K562 (cell line): ENCODE data around the gene DUSP9. TPM values are rescaled to one million over a fixed set of nuclear protein-coding genes. Genes with fewer than 3 reads are reported as not detected.

ENCODE experiments used
- BHLHE40 ChIP-seq: IDR thresholded peaks from 2 replicates; pipeline ENCODE4 v1.6.1; 2011; ENCODE audit warnings: low read length, improper control_type of control experiment
- CBX3 ChIP-seq, 2 experiments: IDR thresholded peaks; 1 replicate in 1 of 2; 2 replicates in 1 of 2; pipeline ENCODE4 v1.6.1; 2012; ENCODE audit warnings: inconsistent platforms in 2 of 2, low read length in 2 of 2, borderline replicate concordance in 1 of 2, control low read depth in 1 of 2
- GABPA ChIP-seq: fragments of 200-800 bp; sonication (Bioruptor generic); conservative IDR thresholded peaks from 2 replicates; pipeline ENCODE4 v1.6.1; 2016; ENCODE audit warnings: low read depth, missing genetic modification characterization, missing compliant biosample characterization
- JUND ChIP-seq, 2 experiments: IDR thresholded peaks; 2 replicates in 1 of 2; 3 replicates in 1 of 2; pipeline ENCODE4 v1.6.1; 2011; ENCODE audit warnings: borderline replicate concordance in 2 of 2, low read depth in 2 of 2, low read length in 2 of 2, improper control_type of control experiment in 1 of 2, missing biosample characterization in 1 of 2, missing genetic modification characterization in 1 of 2, missing genetic modification reagents in 1 of 2
- MTA3 ChIP-seq: fragments of 450-650 bp; formaldehyde crosslinking; IDR thresholded peaks from 2 replicates; pipeline ENCODE4 v1.6.1; 2017; ENCODE audit warnings: mild to moderate bottlenecking, borderline replicate concordance
- RBFOX2 ChIP-seq: fragments of 200-400 bp; formaldehyde crosslinking; IDR thresholded peaks from 2 replicates; pipeline ENCODE4 v1.6.1; 2017; ENCODE audit warnings: low read depth, mild to moderate bottlenecking, low read length, moderate library complexity
- SMC3 ChIP-seq: conservative IDR thresholded peaks from 2 replicates; pipeline ENCODE4 v1.6.1; 2011; ENCODE audit warnings: low read depth, low read length, improper control_type of control experiment; ENCODE audit not compliant: insufficient read depth
- TAF1 ChIP-seq: IDR thresholded peaks from 2 replicates; pipeline ENCODE4 v1.6.1; 2011; ENCODE audit warnings: mild to moderate bottlenecking, low read length, moderate library complexity; ENCODE audit not compliant: insufficient read depth, control insufficient read depth, severe bottlenecking; ENCODE audit errors: extremely low read depth
- TFAM ChIP-seq: fragments of 250-450 bp; sonication (Bioruptor Pico); conservative IDR thresholded peaks from 2 replicates; pipeline ENCODE4 v1.5.0; 2021; ENCODE audit warnings: mild to moderate bottlenecking, moderate library complexity
- polyA plus RNA-seq, 8 experiments: library from polyadenylated mRNA; depleted of rRNA in 4 of 8; stranded (reverse) in 5 of 8; unstranded in 3 of 8; fragments of >200 nt; fragmentation: Nextera tagmentation in 2 of 8; fragmentation: Illumina TruSeq in 1 of 8; extraction: Ambion mirVana in 2 of 8; extraction: Trizol in 1 of 8; gene quantifications; 2 replicates each; pipeline versions ENCODE4 v1.2.1 to v1.2.3, GENCODE V29; 2011 to 2014; ENCODE audit warnings: inconsistent platforms in 1 of 8, missing spikeins in 1 of 8
- total RNA-seq, 7 experiments: library from RNA; depleted of rRNA in 6 of 7; stranded (reverse); fragments of >200 nt in 6 of 7; fragmentation: Illumina TruSeq in 2 of 7; extraction: Trizol in 2 of 7; gene quantifications; 2 replicates each; pipeline versions ENCODE4 v1.2.1 to v1.2.3, GENCODE V29; 2011 to 2021; ENCODE audit warnings: low replicate concordance in 1 of 7

Gene DUSP9
- total and polyA plus RNA-seq, 9 of the 15 experiments (the other 6 are each of a cell fraction or from before 2014, with no cell fraction given), result 0.11 to 14.1 (median 5.5) TPM

GRCh38 chrX:153667956-153668396 is 21.0 kb downstream of the DUSP9 start (continued):
- TF ChIP-seq JUND (IDR thresholded peaks at IDR 0.05; ENCODE audit: borderline replicate concordance, low read depth, low read length) (0 out of 2 replicates have a peak, but pooled peaks have one; percentile 35), JUND (tag; IDR thresholded peaks at IDR 0.05; ENCODE audit: borderline replicate concordance, low read depth, low read length) (no peak), BHLHE40 (peak; percentile 79), CBX3 (IDR thresholded peaks at IDR 0.05; ENCODE audit: borderline replicate concordance in 1 of 2, low read length in 2 of 2) (peak in 1 of 2 experiments; percentile 44; a peak in 1 of 3 replicates), TAF1 (no peak), MTA3 (peak; percentile 75; the same call in 1 of the 2 replicates), SMC3 (peak; percentile 85), TFAM (CRISPR knock-in tag) (no peak), GABPA (tag) (no peak), RBFOX2 (0 out of 2 replicates have a peak, but pooled peaks have one; percentile 30)
